Trophoblast cell (in vitro differentiated cells and primary cell): Measurements from ENCODE around the gene DTYMK.

Experiments used
- DNase-seq, 2 donors: peaks; one replicate each; pipeline ENCODE4 v3.0.0-alpha.2; 2016
- H2AFZ ChIP-seq: 2 replicates; pipeline ENCODE4 v1.6.1; 2013; ENCODE audit warnings: low read length, moderate library complexity, mild to moderate bottlenecking; ENCODE audit not compliant: insufficient read depth, poor library complexity
- H2AK5ac ChIP-seq: 2 replicates; pipeline ENCODE4 v1.6.1; 2013; ENCODE audit warnings: mild to moderate bottlenecking, low read length
- H2BK120ac ChIP-seq: 2 replicates; pipeline ENCODE4 v1.6.1; 2013; ENCODE audit warnings: low read length, mild to moderate bottlenecking, moderate library complexity; ENCODE audit not compliant: insufficient read depth, poor library complexity
- H2BK12ac ChIP-seq: 2 replicates; pipeline ENCODE4 v1.6.1; 2013; ENCODE audit warnings: mild to moderate bottlenecking, low read length, moderate library complexity
- H2BK5ac ChIP-seq: 2 replicates; pipeline ENCODE4 v1.6.1; 2013; ENCODE audit warnings: low read length, low read depth, moderate library complexity, mild to moderate bottlenecking; ENCODE audit not compliant: poor library complexity
- H3K14ac ChIP-seq: 2 replicates; pipeline ENCODE4 v1.6.1; 2013; ENCODE audit warnings: mild to moderate bottlenecking, low read length
- H3K18ac ChIP-seq: 2 replicates; pipeline ENCODE4 v1.6.1; 2013; ENCODE audit warnings: mild to moderate bottlenecking, low read length
- H3K23ac ChIP-seq: 2 replicates; pipeline ENCODE4 v1.6.1; 2013; ENCODE audit warnings: low read length
- H3K27ac ChIP-seq: 2 replicates; pipeline ENCODE4 v1.5.1; 2013; ENCODE audit warnings: low read depth, mild to moderate bottlenecking, inconsistent platforms, low read length, moderate library complexity
- H3K27me3 ChIP-seq: 2 replicates; pipeline ENCODE4 v1.6.1; 2013; ENCODE audit warnings: inconsistent platforms, mild to moderate bottlenecking, low read length, moderate library complexity; ENCODE audit not compliant: insufficient read depth
- H3K36me3 ChIP-seq, 2 experiments: 1 replicate in 1 of 2; 2 replicates in 1 of 2; pipeline ENCODE4 v1.6.1; 2013; ENCODE audit warnings: low read length in 2 of 2, mild to moderate bottlenecking in 2 of 2, moderate library complexity in 1 of 2; ENCODE audit not compliant: insufficient read depth in 2 of 2, control insufficient read depth in 1 of 2
- H3K4ac ChIP-seq: 2 replicates; pipeline ENCODE4 v1.6.1; 2013; ENCODE audit warnings: low read depth, mild to moderate bottlenecking, low read length, moderate library complexity
- H3K4me1 ChIP-seq, 2 experiments: 1 replicate in 1 of 2; 2 replicates in 1 of 2; pipeline ENCODE4 v1.6.1; 2013; ENCODE audit warnings: low read length in 2 of 2, mild to moderate bottlenecking in 2 of 2, moderate library complexity in 1 of 2; ENCODE audit not compliant: insufficient read depth in 2 of 2, control insufficient read depth in 1 of 2
- H3K4me2 ChIP-seq: 2 replicates; pipeline ENCODE4 v1.6.1; 2013; ENCODE audit warnings: inconsistent platforms, mild to moderate bottlenecking, low read length, moderate library complexity
- H3K4me3 ChIP-seq: 2 replicates; pipeline ENCODE4 v1.5.1; 2013; ENCODE audit warnings: mild to moderate bottlenecking, low read depth, low read length, inconsistent platforms
- H3K79me1 ChIP-seq: one replicate; pipeline ENCODE4 v1.6.1; 2013; ENCODE audit warnings: low read length
- H3K79me2 ChIP-seq: 2 replicates; pipeline ENCODE4 v1.6.1; 2013; ENCODE audit warnings: low read length, mild to moderate bottlenecking; ENCODE audit not compliant: control insufficient read depth, insufficient read depth, poor library complexity
- H3K9ac ChIP-seq: 2 replicates; pipeline ENCODE4 v1.6.1; 2013; ENCODE audit warnings: mild to moderate bottlenecking, low read length
- H3K9me3 ChIP-seq: 2 replicates; pipeline ENCODE4 v1.6.1; 2013; ENCODE audit warnings: low read depth, mild to moderate bottlenecking, control low read depth, inconsistent platforms, low read length; ENCODE audit not compliant: insufficient read depth
- H4K12ac ChIP-seq: 2 replicates; pipeline ENCODE4 v1.6.1; 2013; ENCODE audit warnings: low read depth, mild to moderate bottlenecking, low read length, moderate library complexity
- H4K8ac ChIP-seq: 2 replicates; pipeline ENCODE4 v1.6.1; 2013; ENCODE audit warnings: low read depth, mild to moderate bottlenecking, low read length, moderate library complexity
- H4K91ac ChIP-seq: one replicate; pipeline ENCODE4 v1.6.1; 2013; ENCODE audit warnings: low read depth, mild to moderate bottlenecking, low read length, moderate library complexity
- WGBS: extraction: QIAGEN DNeasy Blood & Tissue Kit; methylation state at CpG from one replicate; pipeline ENCODE4 v1.1.7; 2013; ENCODE audit warnings: missing lambda C conversion rate; ENCODE audit not compliant: insufficient read length, insufficient coverage; ENCODE audit errors: extremely low coverage; 5-methylcytosine and 5-hydroxymethylcytosine counted together

DTYMK gene

DNA sequence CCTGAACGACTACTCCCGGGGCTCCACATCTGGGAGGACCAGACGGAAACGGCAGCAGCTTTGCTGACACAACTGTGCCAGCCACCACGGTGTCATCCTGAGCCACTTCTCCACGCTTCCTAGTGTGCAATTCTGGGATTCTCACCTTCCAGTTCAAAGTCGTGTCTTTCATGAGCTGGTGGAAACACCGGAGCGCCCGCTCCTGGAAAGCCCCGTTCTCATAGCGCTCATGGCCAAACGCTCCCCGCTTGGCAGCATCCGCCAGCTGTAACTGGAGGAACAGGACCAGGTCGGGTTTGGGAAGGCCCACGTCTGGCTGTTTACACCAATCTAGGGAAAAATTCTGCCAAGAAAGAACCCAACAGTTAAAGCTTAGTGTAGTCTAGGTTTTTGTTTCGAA, 8.3 kb downstream of the DTYMK start:
- no CpG with 5 or more reads among the region's 18 CpGs for WGBS
- H2AFZ ChIP-seq: no peak overlapping the region
- no peak overlapping the region for H4K12ac ChIP-seq
- no peak overlapping the region for H3K27ac ChIP-seq
- H3K79me2 ChIP-seq: no peaks in the 10 kb centered on the region
- H3K27me3 ChIP-seq: no peaks in the 10 kb centered on the region
- no peak overlapping the region for H3K23ac ChIP-seq
- no peak overlapping the region for H3K14ac ChIP-seq
- no peaks in the 10 kb centered on the region for H3K9me3 ChIP-seq
- no peak overlapping the region for H3K4me2 ChIP-seq
- H2AK5ac ChIP-seq: no peak overlapping the region
- peaks cover 0 to 3% of the 10 kb centered on the region in 2 experiments for H3K4me1 ChIP-seq
- H3K4me3 ChIP-seq: no peak overlapping the region
- no peaks in the 10 kb centered on the region for H3K79me1 ChIP-seq
- H3K9ac ChIP-seq: no peak overlapping the region
- no peak overlapping the region for H2BK5ac ChIP-seq
- DNase-seq: no peak
- H2BK12ac ChIP-seq: no peak overlapping the region
- peaks cover 78 to 84% of the 10 kb centered on the region in 2 experiments for H3K36me3 ChIP-seq
- H2BK120ac ChIP-seq: no peak overlapping the region
- H4K91ac ChIP-seq: no peak overlapping the region
- H3K4ac ChIP-seq: no peak overlapping the region
- H3K18ac ChIP-seq: no peak overlapping the region
- H4K8ac ChIP-seq: no peak overlapping the region

DNA sequence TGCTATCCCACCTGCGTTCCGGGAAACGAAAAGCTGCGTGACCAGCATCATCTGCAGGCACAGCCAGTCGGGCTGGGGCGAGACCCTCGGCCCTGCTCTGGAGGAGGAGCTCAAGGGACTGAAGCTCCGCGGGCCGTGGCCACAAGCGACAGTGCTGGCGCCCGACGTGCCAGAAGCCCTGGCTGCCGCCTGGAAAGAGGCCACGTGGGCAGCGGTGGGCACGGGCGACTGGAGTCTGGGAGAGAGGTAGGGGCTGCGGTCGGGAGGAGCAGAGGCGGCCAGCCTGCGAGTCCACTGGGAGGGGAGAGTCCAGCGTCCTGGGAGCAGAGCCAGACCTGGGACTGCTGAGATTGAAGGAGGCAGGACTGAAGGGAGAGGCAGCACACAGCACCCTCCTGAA, 9.2 kb downstream of the DTYMK start:
- Histone ChIP-seq H4K91ac (no peak overlapping the region), H3K4ac (no peak overlapping the region), H3K79me1 (no peaks in the 10 kb centered on the region), H3K9ac (no peak overlapping the region), H3K23ac (no peak overlapping the region), H2BK5ac (no peak overlapping the region), H3K14ac (no peak overlapping the region), H3K36me3 (peaks cover 81 to 85% of the 10 kb centered on the region in 2 experiments), H2AFZ (no peak overlapping the region), H4K8ac (no peak overlapping the region), H4K12ac (no peak overlapping the region), H2BK12ac (no peak overlapping the region), H2BK120ac (no peak overlapping the region), H3K4me3 (no peak overlapping the region), H3K27ac (no peak overlapping the region), H3K4me1 (peaks cover 0 to 3% of the 10 kb centered on the region in 2 experiments), H2AK5ac (no peak overlapping the region), H3K18ac (no peak overlapping the region), H3K27me3 (no peaks in the 10 kb centered on the region), H3K4me2 (no peak overlapping the region), H3K79me2 (no peaks in the 10 kb centered on the region), H3K9me3 (peaks cover 2% of the 10 kb centered on the region)
- WGBS: no CpG with 5 or more reads among the region's 24 CpGs
- DNase-seq: no peak

DNA sequence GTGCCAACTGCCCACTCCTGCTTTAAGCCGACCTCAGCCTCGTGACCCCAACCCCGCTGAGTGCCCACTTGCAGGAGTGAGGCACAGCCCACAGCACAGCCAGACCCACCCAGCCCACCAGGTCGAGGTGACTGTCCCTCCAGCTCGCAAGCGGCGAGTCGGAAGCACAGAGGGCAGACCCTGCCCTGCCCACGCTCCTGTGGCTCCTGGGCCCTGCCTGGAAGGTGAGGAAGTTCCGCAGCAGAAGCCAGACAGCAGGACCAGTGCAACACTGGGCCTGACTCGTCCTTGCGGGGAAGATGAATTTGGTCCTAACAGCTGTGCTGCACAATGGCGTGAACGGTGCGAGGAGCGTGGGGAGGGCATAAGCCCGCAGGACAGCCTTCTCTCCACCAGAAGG, 9.9 kb downstream of the DTYMK start:
- H2BK12ac ChIP-seq: no peak overlapping the region
- H3K4me2 ChIP-seq: no peak overlapping the region
- no peak overlapping the region for H3K14ac ChIP-seq
- H3K27me3 ChIP-seq: no peaks in the 10 kb centered on the region
- no peak overlapping the region for H4K12ac ChIP-seq
- no peak overlapping the region for H2AK5ac ChIP-seq
- no peak overlapping the region for H2BK5ac ChIP-seq
- H3K27ac ChIP-seq: no peak overlapping the region
- no peaks in the 10 kb centered on the region for H3K79me2 ChIP-seq
- peaks cover 2% of the 10 kb centered on the region for H3K9me3 ChIP-seq
- H3K23ac ChIP-seq: no peak overlapping the region
- WGBS: no CpG with 5 or more reads among the region's 17 CpGs
- no peak overlapping the region for H3K18ac ChIP-seq
- no peak overlapping the region for H3K4me3 ChIP-seq
- H3K9ac ChIP-seq: no peak overlapping the region
- no peak overlapping the region for H2BK120ac ChIP-seq
- H2AFZ ChIP-seq: no peak overlapping the region
- H3K4ac ChIP-seq: no peak overlapping the region
- DNase-seq: no peak
- H3K36me3 ChIP-seq: peaks cover 83 to 87% of the 10 kb centered on the region in 2 experiments
- H4K91ac ChIP-seq: no peak overlapping the region
- no peak overlapping the region for H4K8ac ChIP-seq
- peaks cover 0 to 3% of the 10 kb centered on the region in 2 experiments for H3K4me1 ChIP-seq
- H3K79me1 ChIP-seq: no peaks in the 10 kb centered on the region

DNA sequence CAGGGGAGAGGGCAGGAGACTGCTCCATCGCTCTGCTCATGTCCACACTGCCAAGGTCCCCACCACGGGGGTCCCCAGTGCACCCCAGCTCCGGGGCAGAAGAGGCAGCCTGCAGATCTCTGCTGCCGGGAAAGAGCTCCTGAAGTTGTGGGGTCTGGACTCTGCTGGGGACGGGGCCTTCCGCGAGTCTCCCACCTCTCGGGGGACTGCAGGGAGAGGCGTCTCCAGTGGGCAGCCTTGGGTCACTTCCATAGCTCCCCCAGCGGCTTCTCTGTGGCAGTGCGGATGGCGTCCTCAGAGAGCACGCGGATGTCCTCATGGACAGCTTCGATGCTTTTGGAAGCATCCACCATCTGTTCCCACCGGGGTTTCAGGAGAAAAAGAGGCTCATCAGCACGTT, 10.7 kb downstream of the DTYMK start:
- Histone ChIP-seq H3K14ac (no peak overlapping the region), H4K8ac (no peak overlapping the region), H3K9me3 (peaks cover 2% of the 10 kb centered on the region), H3K79me1 (no peaks in the 10 kb centered on the region), H3K18ac (no peak overlapping the region), H2AK5ac (no peak overlapping the region), H2BK5ac (no peak overlapping the region), H3K36me3 (peaks cover 85 to 87% of the 10 kb centered on the region in 2 experiments), H3K4me2 (no peak overlapping the region), H3K4me1 (no peaks in the 10 kb centered on the region), H2BK12ac (no peak overlapping the region), H3K27ac (no peak overlapping the region), H3K9ac (no peak overlapping the region), H3K23ac (no peak overlapping the region), H3K79me2 (no peaks in the 10 kb centered on the region), H4K12ac (no peak overlapping the region), H2BK120ac (no peak overlapping the region), H3K4ac (no peak overlapping the region), H2AFZ (no peak overlapping the region), H3K4me3 (no peak overlapping the region), H3K27me3 (no peaks in the 10 kb centered on the region), H4K91ac (no peak overlapping the region)
- WGBS: no CpG with 5 or more reads among the region's 17 CpGs
- DNase-seq: no peak
